Measurements from ENCODE around the gene TNKS1BP1. TPM values are rescaled to one million over a fixed set of nuclear protein-coding genes. Genes with fewer than 3 reads are reported as not detected.

The TNKS1BP1 gene
- total RNA-seq, 1 donor, result 4.2 TPM

DNA sequence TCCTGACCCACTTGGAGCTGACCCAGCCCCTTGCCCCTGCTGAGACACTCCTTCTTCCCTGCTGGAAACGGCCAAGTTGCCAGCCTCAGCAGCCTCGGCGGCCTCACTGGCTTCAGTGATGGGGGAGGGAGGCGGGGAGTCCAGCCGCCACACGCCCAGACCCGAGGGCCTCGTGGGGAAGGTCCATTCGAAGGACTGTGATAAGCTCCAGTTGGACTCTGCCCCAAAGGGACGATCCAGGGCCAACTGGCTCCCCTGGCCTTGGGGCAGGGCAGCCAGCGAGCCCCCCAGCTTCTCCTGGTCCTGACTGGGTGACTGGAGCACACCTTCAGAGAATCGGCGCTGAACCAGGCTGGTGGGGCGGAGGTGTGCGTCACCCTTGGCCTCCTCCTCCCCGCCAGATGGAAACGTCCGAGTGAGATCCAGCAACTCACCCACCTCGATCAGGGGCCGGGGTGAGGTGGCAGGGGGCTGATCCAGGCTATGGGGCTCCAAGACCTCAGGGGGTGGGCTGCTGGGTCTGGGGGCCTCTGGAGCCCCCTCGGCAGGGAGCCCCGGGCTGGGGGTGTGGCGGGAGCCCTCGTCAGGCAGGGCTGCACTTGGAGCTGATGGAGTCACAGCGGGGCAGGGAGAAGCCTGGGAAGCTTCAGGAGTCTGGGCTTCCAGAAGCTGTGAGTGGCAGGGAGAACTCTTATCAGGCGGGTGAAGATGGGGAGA, 11.5 kb downstream of the TNKS1BP1 start:
- Histone ChIP-seq H3K27me3 (ENCODE audit: insufficient read depth, low read length) (no peaks in the 10 kb centered on the region), H3K4me3 (ENCODE audit: low read length) (no peak overlapping the region), H3K4me1 (ENCODE audit: insufficient read depth, low read length) (peaks cover 16% of the 10 kb centered on the region), H3K9me3 (ENCODE audit: low read depth, low read length) (no peaks in the 10 kb centered on the region)

DNA sequence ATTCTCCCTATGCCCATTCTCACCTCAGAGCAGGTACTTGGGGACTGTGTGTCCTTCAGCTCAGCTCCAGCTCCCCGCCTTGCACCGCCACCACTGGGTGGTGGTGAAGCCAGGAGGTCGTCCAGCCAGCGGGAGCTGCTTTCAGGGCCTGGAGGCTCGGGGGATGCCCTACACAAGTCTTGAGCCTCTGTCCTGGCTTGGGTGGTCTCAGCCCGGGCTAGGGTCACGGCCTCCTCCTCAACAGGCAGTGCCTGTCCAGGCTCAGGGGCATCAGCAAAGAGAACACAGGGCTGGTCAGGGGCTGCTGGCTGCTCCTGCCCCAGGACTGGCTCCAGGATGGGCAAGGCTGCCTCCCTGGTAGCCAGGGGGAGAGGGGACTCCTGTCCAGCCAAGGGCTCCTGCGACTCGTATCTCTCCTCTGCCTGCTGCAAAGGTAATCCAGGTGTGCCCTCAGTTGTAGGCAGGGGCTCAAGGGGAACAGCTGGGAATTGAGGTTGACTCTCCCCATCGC, 12.2 kb downstream of the TNKS1BP1 start:
- Histone ChIP-seq H3K4me3 (ENCODE audit: low read length) (no peak overlapping the region), H3K4me1 (ENCODE audit: insufficient read depth, low read length) (peaks cover 16% of the 10 kb centered on the region), H3K9me3 (ENCODE audit: low read depth, low read length) (no peaks in the 10 kb centered on the region), H3K27me3 (ENCODE audit: insufficient read depth, low read length) (no peaks in the 10 kb centered on the region)

DNA sequence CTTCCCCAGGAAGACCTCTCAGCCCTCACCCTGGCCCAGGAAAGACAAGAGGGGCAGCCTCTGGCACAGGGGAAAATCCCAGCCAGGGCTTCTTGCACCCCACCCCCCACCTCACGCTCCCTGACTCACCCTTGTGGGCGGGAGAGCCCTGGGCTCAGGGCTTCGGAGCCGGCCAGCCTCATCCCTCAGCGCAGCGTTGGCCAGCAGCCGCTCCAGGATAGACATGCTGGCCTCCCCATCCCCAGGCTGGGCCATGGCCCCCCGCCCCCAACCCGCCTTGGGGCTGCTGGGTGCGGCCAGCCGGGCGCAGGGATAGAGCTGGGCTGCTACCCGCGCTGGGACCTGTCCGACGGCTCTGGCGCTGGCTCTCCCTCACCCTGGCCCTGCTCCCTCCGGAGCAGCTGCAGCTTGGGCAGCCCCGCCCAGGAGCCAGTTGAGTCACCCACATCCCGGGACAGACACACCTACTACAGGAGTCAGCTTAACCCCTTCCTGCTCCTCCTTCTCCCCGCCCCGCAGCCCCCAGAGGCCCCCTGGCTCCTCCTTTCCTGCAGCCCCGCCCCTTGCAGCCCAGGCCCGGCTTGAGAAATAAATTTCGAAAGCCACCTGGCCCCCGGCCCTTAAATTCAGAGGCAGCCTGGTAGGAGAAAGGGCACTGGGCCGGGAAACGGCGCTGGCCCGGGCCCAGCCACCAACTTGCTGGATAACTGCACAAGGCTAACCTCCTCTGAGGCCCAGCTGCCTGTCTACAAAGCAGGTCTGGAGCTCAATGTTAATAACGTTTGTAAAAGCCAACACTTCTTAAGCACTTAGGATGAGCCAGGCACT, 13.4 kb downstream of the TNKS1BP1 start:
- Histone ChIP-seq H3K4me3 (ENCODE audit: low read length) (no peak overlapping the region), H3K9me3 (ENCODE audit: low read depth, low read length) (no peaks in the 10 kb centered on the region), H3K4me1 (ENCODE audit: insufficient read depth, low read length) (peaks cover 16% of the 10 kb centered on the region), H3K27me3 (ENCODE audit: insufficient read depth, low read length) (no peaks in the 10 kb centered on the region)

DNA sequence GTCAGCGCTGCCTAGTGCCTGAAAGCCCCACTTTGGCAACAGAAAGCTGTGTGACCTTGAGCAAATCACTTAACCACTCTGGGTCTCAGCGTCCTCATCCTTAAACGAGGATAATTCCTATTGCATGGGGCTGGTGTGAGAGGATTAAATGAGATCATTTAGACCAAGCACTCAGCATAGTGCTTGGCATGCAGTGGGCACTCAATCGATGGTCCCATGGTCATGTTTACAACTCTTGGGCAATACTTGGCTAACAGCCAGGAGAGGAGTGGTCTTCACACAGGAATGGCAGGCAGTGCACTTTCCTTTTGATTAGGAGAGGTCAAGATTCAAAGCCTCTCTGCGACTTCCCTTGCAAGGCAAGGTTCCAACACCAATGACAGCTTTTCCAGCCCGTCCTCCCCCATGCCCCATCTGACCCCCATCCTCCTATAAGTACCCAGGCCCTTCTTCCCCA, 14.1 kb downstream of the TNKS1BP1 start:
- H3K4me3 ChIP-seq (ENCODE audit: low read length), result no peak overlapping the region
- H3K27me3 ChIP-seq (ENCODE audit: insufficient read depth, low read length), result no peaks in the 10 kb centered on the region
- H3K4me1 ChIP-seq (ENCODE audit: insufficient read depth, low read length), result peaks cover 16% of the 10 kb centered on the region
- no peaks in the 10 kb centered on the region for H3K9me3 ChIP-seq (ENCODE audit: low read depth, low read length)

DNA sequence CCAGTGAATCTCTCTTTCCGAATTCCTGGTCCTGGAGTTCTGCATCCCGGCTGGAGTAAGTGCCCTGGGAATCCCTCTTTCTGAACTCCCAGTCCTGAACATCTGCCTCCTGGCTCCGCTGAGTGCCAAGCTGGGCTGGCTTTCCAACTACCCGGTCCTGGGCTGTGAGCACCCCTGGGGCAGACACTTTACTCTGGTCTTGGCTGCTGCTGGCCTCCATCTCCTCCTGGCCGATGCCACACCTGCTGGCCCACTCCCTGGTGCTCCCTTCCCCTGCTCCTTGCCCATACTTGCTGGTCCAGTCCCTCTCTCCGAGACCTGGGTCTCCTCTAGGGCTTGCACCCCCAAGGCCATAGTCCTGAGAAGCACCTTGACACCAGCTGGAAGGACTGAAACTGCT, 14.7 kb downstream of the TNKS1BP1 start:
- Histone ChIP-seq H3K4me1 (ENCODE audit: insufficient read depth, low read length) (peaks cover 16% of the 10 kb centered on the region), H3K4me3 (ENCODE audit: low read length) (no peak overlapping the region), H3K27me3 (ENCODE audit: insufficient read depth, low read length) (no peaks in the 10 kb centered on the region), H3K9me3 (ENCODE audit: low read depth, low read length) (no peaks in the 10 kb centered on the region)

DNA sequence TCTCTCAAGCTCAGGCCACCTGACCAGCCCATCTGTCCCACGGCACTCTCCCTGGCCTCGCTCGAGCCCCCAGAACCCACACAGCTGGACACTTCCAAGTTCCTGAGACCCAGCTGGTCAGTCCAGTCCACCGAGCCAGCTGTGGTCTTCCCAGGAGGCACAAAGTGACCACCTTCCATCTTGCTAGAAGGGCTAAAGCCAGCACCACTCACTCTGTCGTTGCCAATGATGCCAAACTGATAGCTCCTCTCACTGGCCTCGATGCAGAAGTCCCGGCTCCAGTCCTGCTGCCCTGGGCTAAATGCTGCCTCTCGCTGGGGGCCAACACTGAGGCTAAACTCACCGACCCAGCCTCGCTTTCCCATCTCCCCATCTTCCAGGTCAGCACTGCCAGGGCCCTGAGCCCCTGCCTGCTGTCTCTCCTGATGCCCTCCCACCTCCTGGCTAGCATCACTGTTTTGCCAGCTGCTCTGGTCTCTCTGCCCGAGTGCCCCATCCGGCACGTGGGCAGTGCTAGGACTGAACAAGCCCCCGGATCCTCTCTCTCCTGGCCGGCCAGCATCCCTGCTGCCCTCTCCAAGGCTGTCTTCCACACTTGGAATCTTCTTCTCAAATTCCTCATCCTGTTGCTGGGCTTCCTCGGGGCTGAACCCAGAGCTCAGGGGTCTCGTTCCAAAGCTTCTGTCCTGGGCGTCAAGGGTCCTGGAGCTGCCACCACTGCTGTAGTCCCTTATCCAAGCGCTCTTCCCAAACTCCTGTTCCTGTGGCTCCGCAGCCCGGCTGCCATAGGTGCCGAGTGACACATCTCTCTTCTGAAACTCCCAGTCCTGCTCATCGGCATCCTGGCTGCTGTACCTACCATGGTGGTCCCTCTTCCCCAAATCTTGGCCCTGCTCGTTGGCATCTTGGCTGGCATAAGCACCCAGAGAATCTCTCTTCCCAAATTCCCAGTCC, 15.4 kb downstream of the TNKS1BP1 start:
- H3K27me3 ChIP-seq (ENCODE audit: insufficient read depth, low read length), result no peaks in the 10 kb centered on the region
- no peak overlapping the region for H3K4me3 ChIP-seq (ENCODE audit: low read length)
- H3K9me3 ChIP-seq (ENCODE audit: low read depth, low read length), result no peaks in the 10 kb centered on the region
- H3K4me1 ChIP-seq (ENCODE audit: insufficient read depth, low read length), result peaks cover 16% of the 10 kb centered on the region

DNA sequence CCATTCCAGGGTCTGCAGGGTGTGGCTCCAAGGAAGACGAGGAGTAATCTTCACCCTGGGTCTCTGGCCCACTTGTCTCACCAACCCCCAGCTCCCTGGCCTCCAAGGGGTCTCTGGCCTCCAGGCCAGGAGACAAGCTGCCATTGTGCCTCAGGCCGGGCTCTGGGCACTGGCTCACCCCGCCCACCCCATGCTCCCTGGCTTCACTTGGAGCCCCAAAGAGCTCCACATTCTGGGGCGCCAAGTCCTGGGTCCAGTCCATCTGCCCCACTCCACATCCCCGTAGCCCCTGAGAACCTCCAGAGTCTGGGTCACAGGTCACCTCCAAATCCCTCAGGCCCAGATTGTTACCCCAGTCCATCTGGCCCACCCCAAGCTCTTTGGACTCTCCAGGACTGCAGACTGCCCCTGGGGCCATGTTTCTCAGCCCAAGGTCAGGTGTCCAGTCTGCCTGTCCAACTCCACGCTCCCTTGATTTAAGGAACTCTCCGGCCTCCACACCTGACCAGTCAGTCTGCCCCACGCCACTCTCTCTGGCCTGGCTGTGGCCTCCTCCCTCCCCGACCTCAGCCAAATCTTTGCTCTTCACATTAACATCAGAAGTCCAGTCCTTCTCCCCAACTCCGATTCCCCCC, 16.2 kb downstream of the TNKS1BP1 start:
- Histone ChIP-seq H3K9me3 (ENCODE audit: low read depth, low read length) (no peaks in the 10 kb centered on the region), H3K4me3 (ENCODE audit: low read length) (no peak overlapping the region), H3K27me3 (ENCODE audit: insufficient read depth, low read length) (no peaks in the 10 kb centered on the region), H3K4me1 (ENCODE audit: insufficient read depth, low read length) (peaks cover 16% of the 10 kb centered on the region)

DNA sequence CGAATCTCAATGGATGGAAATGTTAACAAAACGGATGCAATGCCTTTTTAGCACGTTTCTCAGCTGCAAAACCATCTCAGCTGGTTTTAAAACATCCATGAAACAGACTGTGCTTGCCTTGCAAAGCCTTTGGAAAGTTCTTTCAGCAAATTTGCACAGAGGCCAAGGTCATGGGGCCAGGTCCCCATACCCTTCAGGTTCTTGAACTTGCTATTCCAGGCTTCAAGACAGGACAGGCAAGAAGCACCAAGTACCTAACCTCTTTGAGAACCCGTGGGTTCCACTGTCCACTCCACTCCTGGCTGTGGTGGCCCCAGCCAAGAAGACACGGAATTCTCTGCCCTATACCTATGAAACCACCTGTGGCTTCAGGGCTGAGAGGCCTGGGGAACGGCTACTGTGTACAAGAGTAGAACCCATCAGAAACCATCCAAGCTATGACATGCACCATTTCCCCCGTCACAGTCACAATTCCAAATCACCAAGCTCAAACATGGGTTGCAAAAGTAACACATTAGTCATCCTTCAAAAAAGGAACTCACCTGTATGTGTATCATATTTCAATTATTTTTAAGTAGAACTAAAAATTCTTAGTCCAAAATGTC, 17.0 kb downstream of the TNKS1BP1 start:
- Histone ChIP-seq H3K27me3 (ENCODE audit: insufficient read depth, low read length) (no peaks in the 10 kb centered on the region), H3K9me3 (ENCODE audit: low read depth, low read length) (no peaks in the 10 kb centered on the region), H3K4me1 (ENCODE audit: insufficient read depth, low read length) (peaks cover 16% of the 10 kb centered on the region), H3K4me3 (ENCODE audit: low read length) (no peak overlapping the region)

DNA sequence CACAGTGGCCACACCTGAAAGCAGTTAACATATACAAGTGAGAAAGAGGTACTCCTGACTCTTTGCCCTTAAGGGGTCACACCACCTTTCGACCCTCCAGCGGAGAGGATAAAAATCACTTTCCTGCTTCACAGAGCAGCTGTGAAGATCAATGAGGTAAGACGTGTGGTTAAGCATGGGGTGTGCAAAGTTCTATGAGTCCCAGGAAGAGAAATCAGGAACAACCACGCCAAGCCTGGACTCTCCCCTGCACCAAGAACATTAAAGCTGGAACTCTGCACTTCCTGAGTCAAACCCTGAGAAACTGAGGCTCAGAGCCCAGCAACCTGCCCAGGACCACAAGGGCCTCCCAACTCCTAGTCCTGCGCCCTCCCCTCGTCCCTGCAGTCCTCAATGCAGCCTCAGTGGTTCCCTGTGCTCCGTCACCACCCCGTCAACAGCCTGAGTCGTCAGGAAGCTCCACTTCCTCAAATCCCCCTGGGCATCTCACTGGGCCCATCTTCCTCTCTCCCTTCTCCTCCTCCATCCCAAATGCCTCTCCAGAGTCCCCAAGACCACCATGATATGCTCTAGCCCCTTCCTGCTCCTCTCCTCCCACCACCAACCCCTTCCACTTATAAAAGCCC, 17.7 kb downstream of the TNKS1BP1 start:
- Histone ChIP-seq H3K4me1 (ENCODE audit: insufficient read depth, low read length) (peaks cover 15% of the 10 kb centered on the region), H3K27me3 (ENCODE audit: insufficient read depth, low read length) (no peaks in the 10 kb centered on the region), H3K9me3 (ENCODE audit: low read depth, low read length) (no peaks in the 10 kb centered on the region), H3K4me3 (ENCODE audit: low read length) (no peak overlapping the region)

DNA sequence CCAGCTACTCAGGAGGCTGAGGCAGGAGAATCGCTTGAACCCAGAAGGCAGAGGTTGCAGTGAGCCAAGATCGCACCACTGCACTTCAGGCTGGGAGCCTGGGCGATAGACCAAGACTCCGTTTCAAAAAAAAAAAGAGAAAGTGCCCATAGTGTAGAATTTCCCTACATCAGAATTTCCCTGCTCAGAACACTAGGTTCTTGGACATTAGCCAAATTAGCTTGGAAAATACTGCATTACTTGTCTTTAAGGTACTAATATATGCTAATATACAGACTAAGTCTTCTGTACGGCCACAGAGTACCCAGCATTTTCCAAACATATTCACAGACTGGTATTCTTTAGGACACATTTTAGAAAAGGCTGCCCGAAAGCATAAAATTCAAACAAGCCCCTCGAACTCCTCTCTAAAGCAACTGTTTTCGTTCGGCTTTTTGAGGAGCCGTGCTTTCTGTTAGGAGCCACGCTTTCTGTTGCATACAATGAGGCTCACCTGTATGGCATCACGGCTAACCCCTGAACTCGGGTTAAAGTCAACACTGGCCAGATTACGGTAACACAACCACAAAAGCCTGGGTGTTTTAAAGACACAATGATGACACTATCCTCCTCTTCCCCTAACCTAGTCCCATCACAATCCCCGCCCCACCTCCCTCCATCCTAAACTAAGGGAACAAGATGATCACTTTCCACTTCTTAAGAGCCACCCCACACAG, 18.4 kb downstream of the TNKS1BP1 start:
- H3K9me3 ChIP-seq (ENCODE audit: low read depth, low read length), result no peaks in the 10 kb centered on the region
- H3K4me1 ChIP-seq (ENCODE audit: insufficient read depth, low read length), result peaks cover 7% of the 10 kb centered on the region
- H3K4me3 ChIP-seq (ENCODE audit: low read length), result no peak overlapping the region
- no peaks in the 10 kb centered on the region for H3K27me3 ChIP-seq (ENCODE audit: insufficient read depth, low read length)

DNA sequence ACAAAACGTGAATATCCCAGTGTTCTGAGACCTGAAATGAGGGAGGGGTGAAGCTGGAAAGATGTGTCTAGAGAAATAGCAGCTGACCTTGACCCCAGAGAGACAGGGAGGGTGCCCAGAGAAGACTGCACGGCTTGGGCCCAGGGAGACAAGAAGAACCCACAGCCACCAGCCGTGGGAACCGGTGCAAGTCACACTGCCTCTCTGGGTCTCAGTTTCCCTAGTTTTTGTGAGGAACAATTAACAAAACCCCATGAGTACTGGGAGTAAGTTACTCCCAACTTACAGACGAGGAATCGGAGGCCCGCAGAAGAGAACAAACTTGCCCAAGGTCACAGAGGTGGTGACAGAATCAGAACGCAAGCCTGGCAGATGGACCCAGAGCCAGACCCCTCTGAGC, 19.2 kb downstream of the TNKS1BP1 start:
- Histone ChIP-seq H3K4me3 (ENCODE audit: low read length) (no peak overlapping the region), H3K4me1 (ENCODE audit: insufficient read depth, low read length) (no peaks in the 10 kb centered on the region), H3K27me3 (ENCODE audit: insufficient read depth, low read length) (no peaks in the 10 kb centered on the region), H3K9me3 (ENCODE audit: low read depth, low read length) (no peaks in the 10 kb centered on the region)

DNA sequence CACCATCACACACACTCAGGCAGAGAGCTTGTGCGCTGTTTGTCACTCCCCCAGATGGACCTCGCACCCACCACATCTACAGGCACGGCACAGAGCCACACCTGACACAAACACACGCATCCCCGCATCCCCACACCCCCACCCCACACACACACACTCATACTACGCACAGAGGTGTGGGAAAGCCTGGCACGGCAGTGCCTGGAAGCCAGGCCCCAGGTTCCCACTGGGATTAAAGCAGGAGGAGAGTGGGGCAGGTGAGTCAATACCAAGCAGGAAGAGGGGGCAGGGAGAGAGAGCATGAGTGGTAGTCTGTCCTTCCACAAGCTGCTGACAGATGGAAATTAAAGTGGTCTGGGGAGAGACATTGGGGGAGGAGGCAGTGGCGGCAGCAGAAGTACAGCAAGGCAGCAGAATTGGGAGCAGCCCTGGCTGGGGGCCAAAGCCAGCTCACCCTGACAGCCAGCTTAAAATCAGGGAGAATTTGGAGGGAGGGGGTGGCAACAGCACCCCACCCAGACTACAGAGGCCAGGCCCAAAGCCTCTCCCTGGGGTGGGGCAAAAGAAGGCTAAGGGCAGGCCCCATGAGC, 20.7 kb downstream of the TNKS1BP1 start:
- no peaks in the 10 kb centered on the region for H3K4me1 ChIP-seq (ENCODE audit: insufficient read depth, low read length)
- no peaks in the 10 kb centered on the region for H3K27me3 ChIP-seq (ENCODE audit: insufficient read depth, low read length)
- H3K9me3 ChIP-seq (ENCODE audit: low read depth, low read length), result no peaks in the 10 kb centered on the region
- no peak overlapping the region for H3K4me3 ChIP-seq (ENCODE audit: low read length)

Measured in mononuclear cell (primary cell).